Pancreas (tissue), 10 donors: ENCODE results near the gene RAX2. TPM values are rescaled to one million over a fixed set of nuclear protein-coding genes. Genes with fewer than 3 reads are reported as not detected.

Experiments used
- ATAC-seq, 4 donors: fragments of 200-7000 bp; cut with Tn5 transposase; one replicate each; pipeline versions ENCODE4 v1.8.0 to v1.9.1; 2020; ENCODE audit warnings: mild to moderate bottlenecking in 4 of 4, moderate library complexity in 4 of 4
- DNase-seq, 6 donors: peaks; one replicate each; pipeline ENCODE4 v3.0.0-alpha.2; 2020
- FAIRE-seq: peaks from 2 replicates; lab custom pipeline; 2012; peaks lifted over from hg19 to GRCh38; lab: Jason Lieb, UNC
- H3K27ac ChIP-seq, 4 donors: fragments of 200-600 bp; sonication (generic); 1 replicate in 3 of 4; 2 replicates in 1 of 4; pipeline versions ENCODE4 v1.5.0 to v1.8.0; 2020
- H3K27me3 ChIP-seq, 4 donors: fragments of 200-600 bp; one replicate each; pipeline ENCODE4 v1.8.0; 2021
- H3K36me3 ChIP-seq, 3 donors: fragments of 200-600 bp; sonication (generic) in 1 of 3; one replicate each; pipeline versions ENCODE4 v1.5.0 to v1.8.0; 2020 to 2021
- H3K4me1 ChIP-seq, 3 donors: fragments of 200-600 bp; one replicate each; pipeline ENCODE4 v1.8.0; 2021
- H3K4me3 ChIP-seq, 4 donors: fragments of 200-600 bp; sonication (generic) in 2 of 4; one replicate each; pipeline versions ENCODE4 v1.5.0 to v1.8.0; 2020 to 2021
- H3K9me3 ChIP-seq, 4 donors: fragments of 200-600 bp; one replicate each; pipeline ENCODE4 v1.8.0; 2021
- WGBS, 2 donors: extraction: QIAGEN DNeasy Blood & Tissue Kit; methylation state at CpG; one replicate each; pipeline ENCODE4 v1.1.7; 2013; 5-methylcytosine and 5-hydroxymethylcytosine counted together
- intact Hi-C, 3 donors: fragments of 100-400 bp; cut with DNase I; formaldehyde crosslinking; loops; one replicate each; pipeline versions ENCODE4 v1.11.1 to v1.14.2; 2022
- polyA plus RNA-seq, 2 donors: library from polyadenylated mRNA; stranded (reverse); fragments of 200-250 nt; gene quantifications; one replicate each; pipeline ENCODE4 v1.2.3, GENCODE V29; 2013
- total RNA-seq, 6 donors: library from RNA; stranded (reverse); fragmentation: NEBNext Ultra II Directional in 4 of 6; extraction: Animal tissue kit (Norgen Biotek cat#: 25700) in 4 of 6; gene quantifications; one replicate each; pipeline versions ENCODE4 v1.2.1 to v1.2.4, GENCODE V29; 2021 to 2023
- TF ChIP-seq, protein P1 (sequence below), 4 donors: fragments of 200-600 bp; sonication (generic) in 3 of 4; IDR thresholded peaks; one replicate each; pipeline versions ENCODE4 v1.5.0 to v1.8.0; 2021; ENCODE audit warnings: antibody characterized with exemption in 4 of 4
- donor health status: healthy with polysubstance abuse.
- donor health status: DM: no; HTN: no; CAD: no; lungs with moderate emphysema.
- donor health status: DM: no; HTN: no; CAD: no.
- donor health status: control.
- donor health status: control.
- donor health status: Bipolar disorder and iron deficiency.
- donor health status: DM: yes; HTN: yes; CAD: no.
- donor health status: DM: no; HTN: no; CAD: no.
- donor health status: DM: no; HTN: no; CAD: no.
- donor health status: DM: yes; HTN: yes; CAD: no.

The RAX2 gene
- total and polyA plus RNA-seq, 8 donors: not detected

- peak in 1 of 4 donors; percentile 33 for ATAC-seq
Observed at GRCh38 chr19:3810708-3811355, 38.8 kb upstream of the RAX2 start.

GRCh38 chr19:3809881-3810707 is 38.1 kb upstream of the RAX2 start:
- FAIRE-seq (no peak), DNase-seq (peak in 1 of 6 donors; percentile 51), ATAC-seq (no peak)
- Histone ChIP-seq H3K36me3 (no peaks in the 10 kb centered on the region), H3K9me3 (no peaks in the 10 kb centered on the region), H3K4me1 (no peaks in the 10 kb centered on the region), H3K27me3 (no peaks in the 10 kb centered on the region), H3K4me3 (no peak overlapping the region), H3K27ac (no peak overlapping the region)
- intact Hi-C loops: loop anchor here in 1 of 3 donors (10.0 kb wide), 1 partner anchor 135 kb away; no protein-coding TSS in a partner anchor
- 59 to 72% methylated on average over 24 to 26 of the region's 26 CpGs for WGBS, 2 donors
- TF ChIP-seq, protein P1, sequence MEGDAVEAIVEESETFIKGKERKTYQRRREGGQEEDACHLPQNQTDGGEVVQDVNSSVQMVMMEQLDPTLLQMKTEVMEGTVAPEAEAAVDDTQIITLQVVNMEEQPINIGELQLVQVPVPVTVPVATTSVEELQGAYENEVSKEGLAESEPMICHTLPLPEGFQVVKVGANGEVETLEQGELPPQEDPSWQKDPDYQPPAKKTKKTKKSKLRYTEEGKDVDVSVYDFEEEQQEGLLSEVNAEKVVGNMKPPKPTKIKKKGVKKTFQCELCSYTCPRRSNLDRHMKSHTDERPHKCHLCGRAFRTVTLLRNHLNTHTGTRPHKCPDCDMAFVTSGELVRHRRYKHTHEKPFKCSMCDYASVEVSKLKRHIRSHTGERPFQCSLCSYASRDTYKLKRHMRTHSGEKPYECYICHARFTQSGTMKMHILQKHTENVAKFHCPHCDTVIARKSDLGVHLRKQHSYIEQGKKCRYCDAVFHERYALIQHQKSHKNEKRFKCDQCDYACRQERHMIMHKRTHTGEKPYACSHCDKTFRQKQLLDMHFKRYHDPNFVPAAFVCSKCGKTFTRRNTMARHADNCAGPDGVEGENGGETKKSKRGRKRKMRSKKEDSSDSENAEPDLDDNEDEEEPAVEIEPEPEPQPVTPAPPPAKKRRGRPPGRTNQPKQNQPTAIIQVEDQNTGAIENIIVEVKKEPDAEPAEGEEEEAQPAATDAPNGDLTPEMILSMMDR (IDR thresholded peaks at IDR 0.05): no peak

More at GRCh38 chr19:3810708-3811355, 38.8 kb upstream of the RAX2 start:
- no peaks in the 10 kb centered on the region for H3K27me3 ChIP-seq
- H3K4me3 ChIP-seq: no peak overlapping the region
- no peaks in the 10 kb centered on the region for H3K36me3 ChIP-seq
- 64 to 74% methylated on average over 33 to 38 of the region's 38 CpGs for WGBS, 2 donors
- TF ChIP-seq, protein P1 (IDR thresholded peaks at IDR 0.05): no peak
- DNase-seq (peak in 1 of 6 donors; percentile 51), FAIRE-seq (no peak)
- intact Hi-C loops: loop anchor here in 1 of 3 donors (10.0 kb wide), 1 partner anchor 136 kb away; no protein-coding TSS in a partner anchor
- H3K4me1 ChIP-seq: no peaks in the 10 kb centered on the region
- H3K9me3 ChIP-seq: no peaks in the 10 kb centered on the region
- H3K27ac ChIP-seq: no peak overlapping the region

- H3K4me1 ChIP-seq: no peaks in the 10 kb centered on the region
- H3K27ac ChIP-seq: no peak overlapping the region
- FAIRE-seq: no peak
- H3K4me3 ChIP-seq: no peak overlapping the region
- DNase-seq: peak in 1 of 6 donors; percentile 62
- intact Hi-C loops: no loop called here
- TF ChIP-seq, protein P1 (IDR thresholded peaks at IDR 0.05): no peak
- WGBS, 2 donors: 73 to 79% methylated on average over 32 to 33 of the region's 33 CpGs
- H3K36me3 ChIP-seq: no peaks in the 10 kb centered on the region
- H3K9me3 ChIP-seq: no peaks in the 10 kb centered on the region
- no peak for ATAC-seq
- no peaks in the 10 kb centered on the region for H3K27me3 ChIP-seq
Observed at GRCh38 chr19:3808420-3809143, 36.6 kb upstream of the RAX2 start.

- no peak for ATAC-seq
- intact Hi-C loops: no loop called here
- TF ChIP-seq, protein P1 (IDR thresholded peaks at IDR 0.05): no peak
- FAIRE-seq: no peak
- Histone ChIP-seq H3K27ac (no peak overlapping the region), H3K4me1 (no peaks in the 10 kb centered on the region), H3K36me3 (no peaks in the 10 kb centered on the region), H3K4me3 (no peak overlapping the region), H3K27me3 (no peaks in the 10 kb centered on the region), H3K9me3 (no peaks in the 10 kb centered on the region)
- no peak for DNase-seq
- WGBS, 2 donors: 86 to 89% methylated on average over 35 of the region's 35 CpGs
Observed at GRCh38 chr19:3807574-3808354, 35.7 kb upstream of the RAX2 start.
